Embryonic facial prominence (tissue), 1 donor: ENCODE measurements around the gene SDK2.

Source experiments
- DNase-seq: peaks from one replicate; pipeline ENCODE4 v3.0.0-alpha.2; 2016; ENCODE audit errors: extremely low spot score

The SDK2 gene

DNA sequence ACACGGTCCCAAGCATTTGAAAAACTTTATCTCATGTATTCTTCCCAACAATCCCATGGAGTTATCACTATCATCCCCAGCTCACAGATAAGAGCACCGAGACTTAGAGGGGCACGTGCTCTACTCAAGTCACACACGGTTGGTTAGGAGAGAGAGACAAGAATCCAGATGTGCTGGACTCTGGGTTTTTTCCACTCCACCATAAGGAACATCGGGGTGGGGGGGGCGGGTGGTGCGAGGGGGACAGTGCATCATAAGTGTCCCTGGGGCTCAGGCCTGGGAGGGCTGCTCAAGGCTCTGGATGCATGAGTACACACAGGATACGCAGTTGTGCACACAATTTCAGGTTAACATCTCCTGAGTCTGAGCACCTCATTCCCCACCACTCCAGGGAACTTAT is 339.8 kb downstream of the SDK2 start:
- no peak for DNase-seq

DNA sequence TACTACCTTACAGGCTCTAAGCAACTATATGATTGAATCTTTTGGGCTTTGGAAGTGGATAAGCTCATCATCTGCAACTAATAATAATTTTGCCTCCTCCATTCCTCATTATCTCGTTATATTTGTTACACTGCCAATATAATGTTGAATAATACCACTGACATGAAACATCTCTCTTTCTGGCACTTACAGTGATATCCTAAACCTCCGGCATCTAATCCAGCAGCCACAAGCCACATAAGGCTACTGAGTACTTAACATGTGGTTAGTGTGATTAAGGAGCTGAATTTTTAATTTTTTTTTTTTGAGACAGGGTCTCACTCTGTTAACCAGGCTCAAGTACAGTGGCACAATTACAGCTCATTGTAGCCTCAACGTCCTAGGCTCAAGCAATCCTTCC is 342.1 kb downstream of the SDK2 start:
- no peak for DNase-seq

DNA sequence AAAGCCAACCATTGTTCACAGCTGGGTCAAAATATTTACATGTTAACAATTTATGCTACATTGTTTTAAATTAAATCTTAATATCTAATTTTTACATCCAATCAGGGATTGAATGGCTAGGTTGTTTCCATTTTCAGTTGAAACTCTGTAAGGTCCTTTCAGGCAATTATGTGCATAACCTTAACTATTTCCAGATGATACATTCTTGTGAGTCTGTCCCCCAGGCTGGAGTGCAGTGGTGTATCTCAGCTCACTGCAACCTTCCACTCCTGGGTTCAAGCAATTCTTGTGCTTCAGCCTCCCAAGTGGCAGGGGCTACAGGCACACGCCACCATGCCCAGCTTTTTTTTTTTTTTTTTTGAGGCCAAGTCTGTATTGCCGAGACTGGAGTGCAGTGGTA is 342.9 kb downstream of the SDK2 start:
- DNase-seq, result no peak

DNA sequence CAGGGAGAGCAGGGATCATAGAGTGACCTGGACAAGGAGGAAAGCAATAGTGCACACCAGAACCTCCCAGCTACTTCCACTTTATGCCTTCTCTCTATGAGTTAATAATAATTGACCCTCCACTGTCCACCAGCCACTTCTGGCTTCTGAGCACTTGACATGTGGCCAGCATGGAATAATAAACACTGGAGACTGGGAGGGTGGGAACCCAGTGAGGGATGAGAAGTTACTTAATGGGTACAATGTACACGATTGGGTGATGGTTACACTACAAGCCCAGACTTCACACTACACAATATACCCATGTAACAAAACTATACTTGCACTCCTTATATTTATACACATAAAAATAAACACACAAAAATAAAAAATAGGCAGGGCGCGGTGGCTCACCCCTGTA is 343.9 kb downstream of the SDK2 start:
- DNase-seq, result no peak

DNA sequence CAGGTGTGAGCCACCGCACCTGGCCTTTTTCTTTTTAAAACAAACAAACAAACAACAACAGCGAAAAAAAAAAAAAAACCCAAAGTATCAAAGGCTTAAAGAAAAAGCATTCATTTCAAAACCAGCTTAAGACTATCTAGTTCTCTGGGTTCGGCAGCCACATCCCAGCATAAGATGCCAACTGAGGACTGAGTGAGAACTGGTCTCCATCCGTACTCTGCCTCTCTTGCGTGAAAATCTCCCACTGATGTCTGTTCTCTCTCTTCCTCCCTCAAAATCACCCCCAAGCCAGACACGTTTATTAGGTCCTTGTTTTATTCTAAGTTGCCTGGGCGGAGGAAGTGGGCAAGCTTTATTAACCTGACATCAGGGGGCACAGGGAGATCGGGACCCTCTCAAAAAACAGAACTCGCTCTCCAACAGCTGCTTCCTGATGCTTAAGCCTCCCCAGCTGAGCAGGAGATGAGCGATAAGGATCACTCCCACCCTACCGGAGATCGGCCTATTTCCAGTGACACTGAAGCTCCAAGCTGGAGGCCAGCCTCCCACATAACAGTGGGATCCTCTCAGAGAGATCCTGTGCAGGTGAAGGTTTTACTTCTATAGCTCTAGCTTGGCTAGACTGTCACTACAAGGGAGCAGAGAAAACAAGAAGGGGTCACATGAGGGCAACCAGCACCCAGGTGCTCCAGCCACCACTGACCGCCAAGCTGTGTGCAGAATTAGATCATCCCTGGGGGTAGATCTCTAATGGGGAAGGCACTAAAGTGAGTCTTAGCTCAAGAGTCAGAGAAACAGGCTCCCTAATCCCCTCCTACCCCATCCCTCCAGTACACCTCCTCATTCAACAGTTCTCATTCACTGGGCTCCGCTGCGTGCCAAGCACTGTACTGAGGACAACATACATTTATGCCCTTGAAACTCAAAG is 346.0 kb downstream of the SDK2 start:
- DNase-seq, result no peak

DNA sequence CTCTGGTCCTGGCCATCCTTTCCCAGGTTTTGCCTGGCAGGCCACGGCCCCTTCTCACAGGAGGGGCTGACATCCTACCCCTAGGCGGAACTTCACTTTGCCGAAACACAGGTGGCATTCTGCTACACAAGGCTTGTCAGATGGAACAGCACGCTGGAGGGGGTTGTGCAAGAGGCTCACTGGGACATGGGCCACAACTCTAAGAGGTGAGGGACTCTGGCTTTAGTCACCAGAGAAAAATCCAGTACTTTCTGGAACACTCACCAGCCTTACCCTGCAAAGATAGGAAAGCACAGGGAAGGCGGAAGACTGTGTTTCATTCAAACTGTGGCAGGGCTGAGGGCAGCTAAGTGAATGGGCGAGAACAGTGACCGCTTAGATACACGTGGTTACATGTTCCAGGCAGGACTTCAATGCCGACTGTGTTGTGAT is 350.7 kb downstream of the SDK2 start:
- no peak for DNase-seq

DNA sequence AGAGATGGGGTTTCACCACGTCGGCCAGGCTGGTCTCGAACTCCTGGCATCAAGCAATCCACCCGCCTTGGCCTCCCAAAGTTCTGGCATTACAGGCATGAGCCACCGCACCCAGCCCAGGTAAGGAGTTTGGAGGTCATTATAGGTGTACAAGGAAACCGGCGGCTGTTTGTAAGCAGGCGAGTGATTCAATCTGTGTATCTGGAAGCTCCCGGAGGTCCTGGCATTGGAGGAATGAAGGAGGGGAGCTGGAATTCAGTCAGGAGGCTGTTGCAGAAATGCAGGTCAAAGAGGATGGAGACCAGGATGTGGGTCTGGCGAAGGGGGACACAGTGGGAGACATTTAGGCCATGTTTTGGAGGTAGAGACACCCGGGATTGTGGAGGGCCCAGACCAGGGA is 351.2 kb downstream of the SDK2 start:
- no peak for DNase-seq

DNA sequence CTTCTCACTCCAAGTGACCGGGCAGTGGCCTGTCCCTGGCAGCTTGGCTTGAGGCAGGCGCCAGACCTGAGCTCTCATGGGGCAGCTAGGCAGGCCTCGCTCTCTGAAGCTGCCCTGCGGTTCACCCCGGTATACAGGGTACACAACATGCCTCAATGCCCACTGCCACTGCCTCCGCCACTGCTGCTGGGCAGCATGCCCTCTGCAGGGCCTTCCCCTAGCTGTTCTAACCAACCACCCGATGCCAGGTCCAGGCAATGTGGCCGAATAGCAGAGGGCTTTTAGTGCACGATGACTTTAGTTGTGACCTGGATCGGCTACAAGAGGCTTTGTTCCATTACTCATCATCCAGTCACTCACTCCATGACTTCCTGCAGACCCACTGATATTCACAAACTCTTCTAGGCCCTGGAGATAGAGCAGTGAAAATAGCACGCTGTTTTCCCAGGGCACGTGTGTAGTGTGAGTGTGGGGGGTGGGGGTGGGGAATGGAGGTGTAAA is 352.2 kb downstream of the SDK2 start:
- DNase-seq, result no peak

DNA sequence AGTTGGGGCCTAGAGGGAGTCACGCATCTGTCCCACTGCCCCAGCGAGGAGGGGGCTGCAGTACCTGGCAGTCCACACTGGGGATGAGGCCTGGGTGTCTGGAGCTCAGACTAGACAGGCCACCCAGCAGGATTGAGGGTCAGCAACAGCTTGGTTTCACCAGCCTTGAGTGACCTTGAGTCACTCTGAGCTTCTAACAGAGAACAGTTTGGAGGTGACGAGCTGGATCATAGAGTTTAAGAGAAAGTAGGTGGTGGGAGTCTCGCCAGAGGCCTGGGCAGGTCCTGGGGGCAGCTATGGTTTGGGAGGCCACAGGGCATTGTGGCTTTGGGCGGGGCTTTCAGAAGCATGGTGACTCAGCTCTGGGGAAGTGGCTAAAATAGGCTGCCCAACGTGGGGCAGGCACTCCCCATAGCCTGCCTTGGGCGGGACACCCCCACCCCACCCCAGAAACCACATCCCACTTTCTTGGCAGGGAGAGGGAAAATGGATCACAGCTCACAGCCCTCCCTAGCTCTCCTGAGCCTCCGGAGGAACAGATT is 352.9 kb downstream of the SDK2 start:
- DNase-seq, result no peak

DNA sequence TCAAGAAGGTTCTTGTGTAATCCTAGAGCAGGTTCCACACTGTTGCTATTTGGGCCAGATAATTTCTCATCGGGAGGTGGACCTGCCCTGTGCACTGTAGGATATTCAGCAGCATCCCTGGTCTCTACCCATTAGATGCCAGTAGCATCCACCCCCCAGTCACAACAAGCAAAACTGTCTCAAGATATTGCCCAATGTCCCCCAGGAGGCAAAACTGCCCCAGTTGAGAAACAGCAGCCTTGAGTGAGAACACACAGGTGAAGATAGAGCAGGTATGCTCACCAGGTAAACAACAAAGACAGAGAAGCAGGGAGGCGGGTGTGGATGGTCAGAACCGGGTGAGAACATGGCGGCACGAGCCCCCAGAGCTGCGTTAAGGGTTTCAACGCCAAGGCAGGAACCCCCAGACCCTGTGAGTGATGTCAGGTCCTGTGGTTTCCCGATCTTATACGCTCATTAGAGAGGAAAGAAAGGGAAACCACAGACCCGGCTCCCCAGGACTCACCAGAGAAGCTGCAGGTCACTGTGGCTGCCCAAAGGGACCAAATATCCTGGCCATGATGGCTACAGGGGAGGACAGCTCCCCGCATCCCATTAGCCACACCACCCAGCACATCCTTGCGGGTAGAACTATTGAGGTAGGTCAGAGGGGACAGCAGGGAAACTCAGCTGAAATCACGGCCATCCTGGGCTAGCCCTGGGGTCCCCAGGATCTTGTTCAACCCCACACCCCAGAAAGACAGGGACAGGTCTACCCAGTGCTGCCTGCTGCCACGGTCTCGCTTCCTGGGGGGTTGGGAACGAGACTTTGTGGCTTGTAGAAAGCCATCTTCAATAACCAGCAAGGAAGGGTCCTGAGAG is 353.6 kb downstream of the SDK2 start:
- no peak for DNase-seq

DNA sequence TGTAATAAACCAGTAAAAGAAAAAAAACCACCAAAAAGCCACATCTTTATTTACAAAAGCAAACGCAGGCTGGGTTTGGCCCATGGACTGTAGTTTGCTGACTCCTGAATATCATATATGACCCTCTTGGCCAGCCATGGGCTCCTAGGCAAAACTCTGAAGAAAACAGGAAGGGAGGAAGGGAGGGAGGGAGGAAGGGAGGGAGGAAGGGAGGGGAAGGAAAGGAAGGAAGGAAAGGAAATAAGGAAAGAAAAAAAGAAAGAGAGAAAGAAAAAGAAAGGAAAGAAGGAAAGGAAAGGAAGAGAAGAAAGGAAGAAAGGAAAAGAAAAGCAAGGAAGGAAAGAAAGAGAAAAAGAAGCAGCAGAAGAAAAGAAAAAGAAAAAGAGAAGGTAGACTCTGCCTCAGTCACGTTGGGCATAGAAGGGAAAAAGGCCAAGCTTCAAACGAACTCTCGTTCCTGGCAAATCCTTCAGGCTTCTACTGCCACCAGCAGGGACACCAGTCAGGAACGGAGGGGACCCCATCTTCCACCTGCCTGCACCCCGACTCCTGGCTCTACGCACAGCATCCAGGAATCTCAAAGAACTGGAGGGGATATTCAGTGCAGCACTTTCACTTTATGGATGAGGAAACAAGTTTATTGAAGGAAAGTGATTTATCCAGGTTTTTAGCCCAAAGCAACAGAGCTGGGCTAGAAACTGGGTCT is 354.5 kb downstream of the SDK2 start:
- no peak for DNase-seq

DNA sequence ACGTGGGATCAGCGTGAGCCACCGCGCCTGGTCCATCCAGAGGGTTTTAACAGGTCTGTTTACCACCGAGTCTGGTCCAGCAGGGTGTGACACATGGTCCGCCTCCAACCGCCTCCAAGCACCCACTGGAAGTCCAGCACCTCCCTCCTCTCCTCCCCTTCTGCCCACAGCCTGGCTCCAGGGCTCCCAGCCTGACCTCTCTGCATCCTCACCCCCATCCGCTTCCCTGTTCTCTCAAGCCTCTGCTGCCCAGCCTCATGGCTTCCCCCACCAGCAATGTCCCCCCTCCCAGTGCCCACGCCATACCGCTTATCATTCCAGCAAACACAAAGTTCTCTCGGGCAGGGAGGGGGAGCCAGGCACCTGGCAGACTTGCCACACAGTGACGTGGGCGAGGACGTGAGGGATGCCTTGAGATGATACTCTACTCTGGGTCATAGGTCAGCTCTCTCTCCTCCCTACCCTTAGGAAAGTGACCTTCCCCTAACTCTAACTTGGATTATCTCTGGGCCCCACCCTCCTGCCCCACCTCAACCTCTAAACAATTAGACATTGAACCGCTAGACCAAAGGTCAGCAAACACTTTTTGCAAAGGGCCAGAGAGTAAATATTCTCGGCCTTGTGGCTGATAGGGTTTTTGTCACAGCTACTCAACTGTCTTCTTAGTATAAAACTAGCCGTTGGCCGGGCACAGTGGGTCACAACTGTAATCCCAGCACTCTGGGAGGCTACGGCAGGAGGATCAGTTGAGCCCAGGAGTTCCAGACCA is 355.5 kb downstream of the SDK2 start:
- no peak for DNase-seq

DNA sequence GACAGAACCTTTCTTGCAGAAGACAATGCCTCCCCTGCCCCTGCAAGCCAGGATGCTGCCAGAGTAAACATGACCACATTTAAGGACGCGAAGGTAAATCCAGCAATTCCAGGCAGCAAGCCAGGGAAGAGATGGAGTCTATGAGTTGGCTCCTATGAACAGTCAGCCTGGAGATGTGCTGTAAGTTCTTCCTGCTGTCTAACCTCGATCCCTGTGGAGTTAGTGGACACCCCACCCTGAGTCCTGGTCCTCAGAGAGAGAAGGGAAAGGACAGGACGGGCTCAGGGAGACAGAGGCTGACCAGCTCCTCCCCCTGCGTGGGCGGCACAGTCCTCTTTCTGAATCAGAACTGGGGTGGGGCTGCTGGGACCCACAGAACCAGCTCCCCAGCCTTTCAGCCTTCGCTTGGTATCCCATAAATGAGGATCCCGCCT is 357.4 kb downstream of the SDK2 start:
- DNase-seq, result no peak

DNA sequence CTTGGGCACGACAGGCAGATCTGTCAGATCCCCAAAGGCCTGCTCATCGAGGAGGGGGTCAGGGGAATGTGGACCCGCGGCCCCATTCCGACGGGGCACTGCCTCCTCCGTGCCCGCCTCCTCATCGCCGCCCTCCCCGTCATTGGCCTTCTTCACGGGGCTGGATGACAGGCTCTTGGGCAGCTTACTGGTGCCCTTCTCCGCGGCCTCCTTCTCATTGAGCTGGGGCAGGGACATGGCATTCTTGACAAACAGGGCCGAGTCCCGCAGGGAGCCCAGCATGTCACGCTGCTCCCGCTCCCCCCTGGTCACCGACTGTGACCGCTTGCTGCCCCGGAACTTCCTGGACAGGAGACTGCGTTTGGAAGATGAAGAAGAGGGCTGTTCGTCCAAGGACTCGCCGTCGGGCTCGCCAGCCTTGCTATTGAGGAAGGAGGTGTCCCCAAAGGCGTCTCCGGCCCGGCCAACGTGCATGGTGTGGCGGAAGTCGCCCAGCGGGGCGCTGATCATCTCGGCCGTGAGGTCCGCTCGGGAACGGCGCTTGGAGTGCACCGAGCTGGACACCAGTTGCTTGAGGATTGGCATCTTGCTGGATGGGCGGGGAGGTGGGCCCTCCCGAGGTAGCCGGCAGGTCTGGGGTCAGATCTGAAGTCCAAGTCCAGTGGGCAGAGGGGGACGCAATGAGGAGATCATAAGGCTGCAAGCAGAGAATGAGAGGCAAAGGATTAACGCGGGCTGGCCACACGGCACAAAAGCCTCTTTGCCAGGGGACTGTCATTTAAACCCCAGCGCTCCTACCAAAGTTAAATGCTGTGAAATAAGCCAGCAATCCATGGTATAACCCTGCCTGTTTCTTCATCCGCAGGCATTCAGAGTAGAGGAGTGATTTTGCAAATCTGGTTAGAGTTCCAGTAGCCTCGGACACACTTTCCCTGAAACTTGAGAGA is 358.1 kb downstream of the SDK2 start:
- DNase-seq, result no peak

DNA sequence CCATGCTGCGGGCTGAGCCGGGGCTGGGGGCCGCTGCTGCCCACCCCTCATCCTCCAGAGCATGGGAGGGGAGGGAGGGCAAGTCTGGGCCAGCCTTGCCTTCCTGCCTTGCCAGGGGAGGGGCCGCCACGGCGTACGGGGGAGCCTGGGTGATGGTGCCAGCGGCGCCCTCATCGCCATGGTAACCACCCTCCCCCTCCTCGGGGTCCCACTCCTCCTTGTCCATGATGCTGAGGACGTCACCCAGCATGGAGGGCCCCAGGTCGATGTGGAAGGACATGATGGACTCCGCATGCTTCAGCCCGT is 358.7 kb downstream of the SDK2 start:
- DNase-seq, result no peak

DNA sequence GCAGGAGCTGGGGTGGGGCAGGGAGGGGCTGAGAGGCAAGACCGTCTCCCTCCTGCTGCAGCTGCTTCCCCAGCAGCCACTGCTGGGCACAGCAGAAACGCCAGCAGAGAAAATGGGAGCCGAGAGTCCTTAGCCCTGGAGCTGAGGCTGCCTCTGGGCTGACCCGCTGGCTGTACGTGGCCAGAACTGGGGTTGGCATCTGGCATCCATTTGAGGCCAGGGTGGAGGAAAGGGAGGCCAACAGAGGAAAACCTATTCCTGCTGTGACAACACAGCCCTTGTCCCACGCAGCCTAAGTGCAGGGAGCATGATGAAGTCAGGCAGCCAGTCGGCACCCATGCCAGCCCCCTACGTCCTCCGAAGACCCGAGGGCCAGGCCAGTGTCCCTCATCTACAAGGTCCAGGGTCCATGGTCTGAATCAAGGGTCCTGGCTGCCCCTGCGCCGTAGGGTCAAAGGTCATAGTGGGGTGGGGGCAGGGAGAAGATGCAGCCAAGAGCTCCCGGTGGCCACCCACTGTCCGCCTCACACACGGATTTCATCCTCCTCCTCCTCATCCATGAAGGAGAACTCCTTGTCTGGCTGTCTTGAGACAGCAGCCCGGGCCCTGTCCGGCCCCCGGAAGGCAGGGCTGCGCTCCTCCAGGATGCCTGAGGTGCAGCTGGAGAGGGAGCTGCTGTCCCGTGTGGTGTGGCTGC is 359.2 kb downstream of the SDK2 start:
- no peak for DNase-seq
